NOMO-1 treated with dmso at 0.1 percent for 144 hours (cell line): ENCODE results near the gene FCRL6.

Experiments used
- DNase-seq: peaks from one replicate; lab custom pipeline; 2025; ENCODE audit not compliant: unreplicated experiment; lab: John Stamatoyannopoulos, UW

FCRL6 gene

GRCh38 chr1:159862031-159862430, 59.9 kb downstream of the FCRL6 start:
- DNase-seq = no peak

- DNase-seq = no peak
Observed at GRCh38 chr1:159862557-159862956, 60.4 kb downstream of the FCRL6 start, which contains the start of gene VSIG8. Gene VSIG8, minus strand, starts transcription at chr1:159862657. Its CDS starts 136 bp downstream, at chr1:159862521.

DNA sequence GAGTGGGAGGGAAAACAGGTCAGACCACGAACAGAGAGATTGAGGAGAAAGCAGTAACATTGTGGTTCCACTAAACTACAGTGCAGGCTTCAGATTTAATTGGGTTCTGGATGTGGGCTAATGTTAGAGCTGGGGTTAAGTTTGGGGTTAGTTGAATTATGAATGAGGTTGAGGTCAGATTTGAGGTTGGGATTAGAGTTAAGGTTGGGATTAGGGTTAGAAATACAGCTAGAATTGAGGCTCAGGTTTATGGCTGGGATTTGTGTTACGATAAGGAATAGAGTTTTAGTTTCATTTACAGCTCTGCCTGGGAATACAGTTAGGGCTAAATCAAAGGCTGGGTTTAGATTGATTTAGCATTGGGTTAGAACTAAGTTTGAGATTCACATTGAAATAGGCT, 62.1 kb downstream of the FCRL6 start:
- no peak for DNase-seq
